Measurements from ENCODE around the gene FBXW4. TPM values are rescaled to one million over a fixed set of nuclear protein-coding genes. Genes with fewer than 3 reads are reported as not detected.

The FBXW4 gene
- total RNA-seq, 1 donor from 2014 or later: 36.0 TPM

DNA sequence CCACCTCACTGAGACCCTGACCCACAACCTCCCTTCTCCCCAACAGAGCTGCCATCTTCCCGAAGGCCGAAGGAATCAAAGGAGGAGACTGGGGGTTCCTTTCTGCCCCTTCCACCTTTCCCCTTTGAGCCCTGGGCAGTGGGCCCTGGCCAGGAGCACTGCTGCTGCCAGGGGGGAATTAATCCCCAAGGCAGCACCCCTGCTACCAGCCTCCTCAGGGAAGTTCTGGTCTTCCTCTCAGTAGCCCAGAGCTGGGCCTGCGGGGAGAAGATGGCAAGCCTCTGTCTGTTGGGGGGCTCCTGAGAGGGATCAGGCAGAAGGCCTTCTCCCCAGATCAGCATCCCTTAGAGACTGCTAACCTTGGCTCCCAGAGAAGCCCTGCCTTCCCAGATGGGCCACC is 81.3 kb downstream of the FBXW4 start:
- H3K27ac Mint-ChIP-seq (ENCODE audit: unreplicated experiment): no peak overlapping the region
- DNase-seq (ENCODE audit: low spot score): no peak
- no peak overlapping the region for H3K4me3 Mint-ChIP-seq (ENCODE audit: unreplicated experiment)
- peaks cover 11% of the 10 kb centered on the region for H3K27me3 Mint-ChIP-seq (ENCODE audit: unreplicated experiment)
- peaks cover 14% of the 10 kb centered on the region for H3K36me3 Mint-ChIP-seq (ENCODE audit: low read depth, unreplicated experiment)
- peaks cover 35% of the 10 kb centered on the region for H3K4me1 Mint-ChIP-seq (ENCODE audit: unreplicated experiment)
- TF ChIP-seq, protein P1, sequence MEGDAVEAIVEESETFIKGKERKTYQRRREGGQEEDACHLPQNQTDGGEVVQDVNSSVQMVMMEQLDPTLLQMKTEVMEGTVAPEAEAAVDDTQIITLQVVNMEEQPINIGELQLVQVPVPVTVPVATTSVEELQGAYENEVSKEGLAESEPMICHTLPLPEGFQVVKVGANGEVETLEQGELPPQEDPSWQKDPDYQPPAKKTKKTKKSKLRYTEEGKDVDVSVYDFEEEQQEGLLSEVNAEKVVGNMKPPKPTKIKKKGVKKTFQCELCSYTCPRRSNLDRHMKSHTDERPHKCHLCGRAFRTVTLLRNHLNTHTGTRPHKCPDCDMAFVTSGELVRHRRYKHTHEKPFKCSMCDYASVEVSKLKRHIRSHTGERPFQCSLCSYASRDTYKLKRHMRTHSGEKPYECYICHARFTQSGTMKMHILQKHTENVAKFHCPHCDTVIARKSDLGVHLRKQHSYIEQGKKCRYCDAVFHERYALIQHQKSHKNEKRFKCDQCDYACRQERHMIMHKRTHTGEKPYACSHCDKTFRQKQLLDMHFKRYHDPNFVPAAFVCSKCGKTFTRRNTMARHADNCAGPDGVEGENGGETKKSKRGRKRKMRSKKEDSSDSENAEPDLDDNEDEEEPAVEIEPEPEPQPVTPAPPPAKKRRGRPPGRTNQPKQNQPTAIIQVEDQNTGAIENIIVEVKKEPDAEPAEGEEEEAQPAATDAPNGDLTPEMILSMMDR (IDR thresholded peaks at IDR 0.05; ENCODE audit: unreplicated experiment): no peak
- no peaks in the 10 kb centered on the region for H3K9me3 Mint-ChIP-seq (ENCODE audit: unreplicated experiment)

DNA sequence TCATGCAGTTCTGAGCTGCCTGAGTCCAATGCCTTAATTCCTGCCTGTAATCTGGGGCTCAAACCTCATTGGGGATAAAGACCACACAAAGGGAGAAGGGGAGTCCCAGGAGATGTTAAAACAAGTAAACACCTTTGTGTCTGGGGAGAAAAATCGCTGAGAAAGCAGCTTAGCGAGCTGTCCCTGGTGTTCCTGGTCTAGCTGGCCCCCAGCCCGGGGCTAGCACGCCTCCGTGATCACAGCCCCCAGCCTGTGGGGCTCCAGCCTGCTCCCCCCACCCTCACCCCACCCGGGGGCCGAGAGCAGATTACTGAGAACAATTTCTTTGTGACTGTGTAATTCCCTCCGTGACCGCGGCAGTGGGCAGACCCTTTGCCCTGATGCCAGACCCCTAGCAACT is 82.1 kb downstream of the FBXW4 start:
- Mint-ChIP-seq H3K4me1 (ENCODE audit: unreplicated experiment) (peaks cover 38% of the 10 kb centered on the region), H3K36me3 (ENCODE audit: low read depth, unreplicated experiment) (peaks cover 16% of the 10 kb centered on the region), H3K4me3 (ENCODE audit: unreplicated experiment) (no peak overlapping the region), H3K9me3 (ENCODE audit: unreplicated experiment) (no peaks in the 10 kb centered on the region), H3K27me3 (ENCODE audit: unreplicated experiment) (peaks cover 9% of the 10 kb centered on the region), H3K27ac (ENCODE audit: unreplicated experiment) (no peak overlapping the region)
- TF ChIP-seq, protein P1 (IDR thresholded peaks at IDR 0.05; ENCODE audit: unreplicated experiment): no peak
- no peak for DNase-seq (ENCODE audit: low spot score)

DNA sequence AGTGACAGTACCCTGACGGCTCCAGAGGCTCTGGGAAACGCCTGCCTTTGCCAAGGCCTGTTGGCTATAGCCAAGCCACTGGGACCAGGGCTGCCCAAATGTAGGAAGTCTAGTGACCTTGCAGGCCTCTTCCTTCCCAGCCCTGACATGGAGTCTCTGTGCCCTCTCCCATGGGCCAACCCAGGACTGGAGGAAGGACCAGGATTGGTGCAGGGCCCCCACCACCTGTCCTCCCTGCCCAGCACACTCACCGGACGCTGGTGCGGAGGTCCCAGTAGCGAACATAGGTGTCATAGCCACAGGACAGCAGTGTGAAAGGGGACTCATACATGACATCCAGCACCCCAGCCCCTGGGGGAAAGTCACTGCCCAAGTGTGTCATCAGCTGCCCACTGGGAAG is 82.9 kb downstream of the FBXW4 start:
- peaks cover 38% of the 10 kb centered on the region for H3K4me1 Mint-ChIP-seq (ENCODE audit: unreplicated experiment)
- H3K27me3 Mint-ChIP-seq (ENCODE audit: unreplicated experiment): peaks cover 10% of the 10 kb centered on the region
- TF ChIP-seq, protein P1 (IDR thresholded peaks at IDR 0.05; ENCODE audit: unreplicated experiment): no peak
- H3K27ac Mint-ChIP-seq (ENCODE audit: unreplicated experiment): no peak overlapping the region
- H3K4me3 Mint-ChIP-seq (ENCODE audit: unreplicated experiment): no peak overlapping the region
- no peak for DNase-seq (ENCODE audit: low spot score)
- H3K36me3 Mint-ChIP-seq (ENCODE audit: low read depth, unreplicated experiment): peaks cover 13% of the 10 kb centered on the region
- H3K9me3 Mint-ChIP-seq (ENCODE audit: unreplicated experiment): no peaks in the 10 kb centered on the region

DNA sequence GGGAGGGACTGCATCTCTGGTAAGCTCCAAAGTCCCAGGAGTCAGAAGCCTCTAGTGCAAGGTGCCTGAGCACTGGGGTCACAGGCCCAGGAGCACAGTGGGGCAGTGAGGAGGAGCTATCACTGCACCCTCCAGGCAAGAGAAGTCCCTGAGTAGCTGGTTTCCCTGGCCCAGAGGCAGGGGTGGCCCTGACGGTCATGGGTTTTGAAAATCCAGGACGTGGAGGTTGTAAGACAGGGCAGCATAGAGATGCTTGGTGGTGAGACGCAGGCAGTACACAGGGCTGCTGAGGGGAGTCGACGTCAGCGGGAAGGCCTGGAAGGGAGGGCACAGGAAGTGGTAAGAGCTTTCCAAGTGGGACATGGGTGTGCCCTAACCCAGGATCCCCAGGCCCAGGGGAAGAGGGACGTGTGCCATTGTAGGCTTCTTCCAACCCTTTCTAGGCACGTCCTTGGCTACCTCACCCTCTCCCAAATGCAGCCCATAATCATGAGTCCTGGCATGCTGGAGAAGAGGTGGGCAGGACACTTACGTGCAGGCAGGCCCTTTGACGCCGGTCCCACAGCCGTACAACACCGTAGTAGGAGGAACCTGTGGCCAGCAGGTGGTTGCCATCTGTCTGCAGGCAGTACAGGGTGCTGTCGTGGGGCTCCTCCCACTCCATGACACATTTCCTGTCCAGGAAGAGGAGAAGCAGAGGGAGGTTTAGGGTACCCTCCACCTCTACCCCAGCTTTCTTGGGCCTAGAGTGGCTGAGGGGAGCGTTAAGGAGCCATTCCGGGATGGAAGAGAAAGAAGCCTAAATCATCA is 83.7 kb downstream of the FBXW4 start:
- peaks cover 10% of the 10 kb centered on the region for H3K27me3 Mint-ChIP-seq (ENCODE audit: unreplicated experiment)
- no peaks in the 10 kb centered on the region for H3K9me3 Mint-ChIP-seq (ENCODE audit: unreplicated experiment)
- peaks cover 15% of the 10 kb centered on the region for H3K36me3 Mint-ChIP-seq (ENCODE audit: low read depth, unreplicated experiment)
- DNase-seq (ENCODE audit: low spot score): no peak
- TF ChIP-seq, protein P1 (IDR thresholded peaks at IDR 0.05; ENCODE audit: unreplicated experiment): no peak
- no peak overlapping the region for H3K27ac Mint-ChIP-seq (ENCODE audit: unreplicated experiment)
- H3K4me1 Mint-ChIP-seq (ENCODE audit: unreplicated experiment): peaks cover 38% of the 10 kb centered on the region
- no peak overlapping the region for H3K4me3 Mint-ChIP-seq (ENCODE audit: unreplicated experiment)

DNA sequence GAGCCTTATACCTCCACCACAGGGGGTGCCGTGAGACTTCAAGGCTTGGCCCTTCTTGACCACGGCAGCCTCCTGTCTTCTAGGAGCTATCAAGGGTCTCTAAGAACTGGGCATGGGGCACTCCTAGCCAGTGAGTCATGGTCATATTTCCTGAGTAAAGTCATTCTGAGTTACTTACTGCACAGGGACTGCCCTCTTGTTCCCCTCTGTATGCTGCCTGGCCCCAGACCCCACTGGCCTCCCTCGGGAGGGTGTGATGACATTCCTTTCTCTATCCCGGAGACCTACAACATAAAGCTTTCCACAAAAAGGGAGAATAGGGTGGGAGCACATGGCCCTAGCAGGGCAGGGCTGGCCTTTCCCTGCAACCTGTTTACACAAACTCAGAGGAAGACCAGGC is 85.5 kb downstream of the FBXW4 start:
- H3K4me3 Mint-ChIP-seq (ENCODE audit: unreplicated experiment): no peak overlapping the region
- peaks cover 16% of the 10 kb centered on the region for H3K36me3 Mint-ChIP-seq (ENCODE audit: low read depth, unreplicated experiment)
- H3K27me3 Mint-ChIP-seq (ENCODE audit: unreplicated experiment): peaks cover 8% of the 10 kb centered on the region
- TF ChIP-seq, protein P1 (IDR thresholded peaks at IDR 0.05; ENCODE audit: unreplicated experiment): no peak
- H3K27ac Mint-ChIP-seq (ENCODE audit: unreplicated experiment): no peak overlapping the region
- peaks cover 40% of the 10 kb centered on the region for H3K4me1 Mint-ChIP-seq (ENCODE audit: unreplicated experiment)
- DNase-seq (ENCODE audit: low spot score): no peak
- no peaks in the 10 kb centered on the region for H3K9me3 Mint-ChIP-seq (ENCODE audit: unreplicated experiment)

All from endothelial cell (in vitro differentiated cells).